ENCODE results near the gene OGFR. TPM values are rescaled to one million over a fixed set of nuclear protein-coding genes. Genes with fewer than 3 reads are reported as not detected.

OGFR gene, protein sequence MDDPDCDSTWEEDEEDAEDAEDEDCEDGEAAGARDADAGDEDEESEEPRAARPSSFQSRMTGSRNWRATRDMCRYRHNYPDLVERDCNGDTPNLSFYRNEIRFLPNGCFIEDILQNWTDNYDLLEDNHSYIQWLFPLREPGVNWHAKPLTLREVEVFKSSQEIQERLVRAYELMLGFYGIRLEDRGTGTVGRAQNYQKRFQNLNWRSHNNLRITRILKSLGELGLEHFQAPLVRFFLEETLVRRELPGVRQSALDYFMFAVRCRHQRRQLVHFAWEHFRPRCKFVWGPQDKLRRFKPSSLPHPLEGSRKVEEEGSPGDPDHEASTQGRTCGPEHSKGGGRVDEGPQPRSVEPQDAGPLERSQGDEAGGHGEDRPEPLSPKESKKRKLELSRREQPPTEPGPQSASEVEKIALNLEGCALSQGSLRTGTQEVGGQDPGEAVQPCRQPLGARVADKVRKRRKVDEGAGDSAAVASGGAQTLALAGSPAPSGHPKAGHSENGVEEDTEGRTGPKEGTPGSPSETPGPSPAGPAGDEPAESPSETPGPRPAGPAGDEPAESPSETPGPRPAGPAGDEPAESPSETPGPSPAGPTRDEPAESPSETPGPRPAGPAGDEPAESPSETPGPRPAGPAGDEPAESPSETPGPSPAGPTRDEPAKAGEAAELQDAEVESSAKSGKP
- polyA plus RNA-seq (2013, experiment 1 of 4): 19.7 TPM
- 17.8 TPM for polyA plus RNA-seq (2013, experiment 2 of 4)
- 17.8 TPM for polyA plus RNA-seq (2013, experiment 3 of 4)
- polyA plus RNA-seq (2013, experiment 4 of 4): 16.0 TPM

- H3K27me3 ChIP-seq (ENCODE audit: control insufficient read depth, insufficient read depth, low read length, poor library complexity, severe bottlenecking): peaks cover 14% of the 10 kb centered on the region
- H3K4me3 ChIP-seq (ENCODE audit: insufficient read depth, low read depth, low read length): peak within 1 kb of the TSS; percentile 72
- H3K36me3 ChIP-seq (ENCODE audit: control insufficient read depth, insufficient read depth, low read length): peaks cover 2% of the 10 kb centered on the region
- H3K4me1 ChIP-seq (ENCODE audit: control insufficient read depth, insufficient read depth, low read length): peaks cover 12% of the 10 kb centered on the region
- H3K27ac ChIP-seq (ENCODE audit: insufficient read depth, low read depth, low read length, poor library complexity, severe bottlenecking): no peak within 1 kb of the TSS
- WGBS, 2 experiments: 0 to 1% methylated on average over 77 of the region's 77 CpGs
- H3K9me3 ChIP-seq (ENCODE audit: control insufficient read depth, low read length): no peaks in the 10 kb centered on the region
Measured at GRCh38 chr20:62804627-62805154, at the start of gene OGFR. Gene OGFR (plus strand): TSS chr20:62804835. CDS start chr20:62804860, 25 bp downstream.

DNA sequence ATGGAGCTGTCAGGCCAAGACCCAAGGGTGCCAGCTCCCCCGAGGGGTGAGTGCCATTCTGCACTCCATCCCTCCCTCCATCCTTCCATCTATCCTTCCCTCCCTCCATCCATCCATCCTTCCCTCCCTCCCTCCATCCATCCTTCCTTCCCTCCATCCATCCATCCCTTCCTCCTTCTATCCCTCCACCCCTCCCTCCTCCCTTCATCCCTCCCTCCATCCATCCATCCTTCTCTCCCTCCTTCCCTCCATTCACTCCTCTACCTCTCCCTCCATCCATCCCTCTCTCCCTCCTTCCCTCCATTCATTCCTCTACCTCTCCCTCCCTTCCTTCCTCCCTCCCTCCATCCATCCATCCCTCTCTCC lies 49.7 kb upstream of the OGFR start:
- WGBS, 2 experiments: 85 to 92% methylated on average over 1 of the region's 1 CpG
- Histone ChIP-seq H3K9me3 (ENCODE audit: control insufficient read depth, low read length) (no peaks in the 10 kb centered on the region), H3K4me3 (ENCODE audit: insufficient read depth, low read depth, low read length) (no peak overlapping the region), H3K27me3 (ENCODE audit: control insufficient read depth, insufficient read depth, low read length, poor library complexity, severe bottlenecking) (no peaks in the 10 kb centered on the region), H3K4me1 (ENCODE audit: control insufficient read depth, insufficient read depth, low read length) (peaks cover 10% of the 10 kb centered on the region), H3K27ac (ENCODE audit: insufficient read depth, low read depth, low read length, poor library complexity, severe bottlenecking) (no peak overlapping the region), H3K36me3 (ENCODE audit: control insufficient read depth, insufficient read depth, low read length) (no peaks in the 10 kb centered on the region)

GRCh38 chr20:62755817-62756724 lies 48.6 kb upstream of the OGFR start:
- H3K4me3 ChIP-seq (ENCODE audit: insufficient read depth, low read depth, low read length): no peak overlapping the region
- WGBS, 2 experiments: 67% methylated on average over 10 of the region's 10 CpGs
- H3K27ac ChIP-seq (ENCODE audit: insufficient read depth, low read depth, low read length, poor library complexity, severe bottlenecking): no peak overlapping the region
- H3K27me3 ChIP-seq (ENCODE audit: control insufficient read depth, insufficient read depth, low read length, poor library complexity, severe bottlenecking): no peaks in the 10 kb centered on the region
- peaks cover 19% of the 10 kb centered on the region for H3K4me1 ChIP-seq (ENCODE audit: control insufficient read depth, insufficient read depth, low read length)
- H3K36me3 ChIP-seq (ENCODE audit: control insufficient read depth, insufficient read depth, low read length): no peaks in the 10 kb centered on the region
- H3K9me3 ChIP-seq (ENCODE audit: control insufficient read depth, low read length): no peaks in the 10 kb centered on the region

- H3K4me3 ChIP-seq (ENCODE audit: insufficient read depth, low read depth, low read length): no peak overlapping the region
- WGBS, 2 experiments: 90% methylated on average over 16 of the region's 16 CpGs
- no peak overlapping the region for H3K27ac ChIP-seq (ENCODE audit: insufficient read depth, low read depth, low read length, poor library complexity, severe bottlenecking)
- no peaks in the 10 kb centered on the region for H3K27me3 ChIP-seq (ENCODE audit: control insufficient read depth, insufficient read depth, low read length, poor library complexity, severe bottlenecking)
- H3K36me3 ChIP-seq (ENCODE audit: control insufficient read depth, insufficient read depth, low read length): no peaks in the 10 kb centered on the region
- H3K4me1 ChIP-seq (ENCODE audit: control insufficient read depth, insufficient read depth, low read length): peaks cover 16% of the 10 kb centered on the region
- H3K9me3 ChIP-seq (ENCODE audit: control insufficient read depth, low read length): no peaks in the 10 kb centered on the region
Measured at GRCh38 chr20:62758226-62758912, 46.3 kb upstream of the OGFR start.

- H3K27ac ChIP-seq (ENCODE audit: insufficient read depth, low read depth, low read length, poor library complexity, severe bottlenecking): no peak overlapping the region
- peaks cover 17% of the 10 kb centered on the region for H3K4me1 ChIP-seq (ENCODE audit: control insufficient read depth, insufficient read depth, low read length)
- no peaks in the 10 kb centered on the region for H3K36me3 ChIP-seq (ENCODE audit: control insufficient read depth, insufficient read depth, low read length)
- H3K9me3 ChIP-seq (ENCODE audit: control insufficient read depth, low read length): no peaks in the 10 kb centered on the region
- 93 to 95% methylated on average over 20 of the region's 20 CpGs for WGBS, 2 experiments
- no peaks in the 10 kb centered on the region for H3K27me3 ChIP-seq (ENCODE audit: control insufficient read depth, insufficient read depth, low read length, poor library complexity, severe bottlenecking)
- H3K4me3 ChIP-seq (ENCODE audit: insufficient read depth, low read depth, low read length): no peak overlapping the region
Measured at GRCh38 chr20:62759981-62760431, 44.6 kb upstream of the OGFR start.

DNA sequence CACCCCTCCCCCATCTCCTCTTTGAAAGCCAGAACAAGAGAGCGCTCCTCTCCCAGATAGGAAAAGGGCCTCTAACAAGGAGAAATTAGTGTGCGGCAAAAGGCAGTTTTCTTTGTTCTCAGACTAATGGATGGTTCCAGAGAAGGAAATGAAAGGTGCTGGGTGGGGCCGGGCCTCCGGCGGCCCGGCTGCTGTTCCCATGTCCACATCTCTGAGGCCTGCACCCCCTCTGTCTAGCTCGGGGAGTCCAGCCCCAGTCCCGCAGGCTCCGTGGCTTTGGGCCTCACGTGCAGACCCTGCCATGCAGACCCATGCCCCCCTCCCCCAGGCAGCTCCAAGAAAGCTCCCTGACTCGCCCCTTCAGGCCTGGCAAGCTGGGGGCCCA lies 44.2 kb upstream of the OGFR start:
- WGBS, 2 experiments: 78 to 80% methylated on average over 11 of the region's 11 CpGs
- peaks cover 20% of the 10 kb centered on the region for H3K4me1 ChIP-seq (ENCODE audit: control insufficient read depth, insufficient read depth, low read length)
- H3K9me3 ChIP-seq (ENCODE audit: control insufficient read depth, low read length): no peaks in the 10 kb centered on the region
- no peaks in the 10 kb centered on the region for H3K36me3 ChIP-seq (ENCODE audit: control insufficient read depth, insufficient read depth, low read length)
- no peak overlapping the region for H3K4me3 ChIP-seq (ENCODE audit: insufficient read depth, low read depth, low read length)
- H3K27me3 ChIP-seq (ENCODE audit: control insufficient read depth, insufficient read depth, low read length, poor library complexity, severe bottlenecking): no peaks in the 10 kb centered on the region
- no peak overlapping the region for H3K27ac ChIP-seq (ENCODE audit: insufficient read depth, low read depth, low read length, poor library complexity, severe bottlenecking)

DNA sequence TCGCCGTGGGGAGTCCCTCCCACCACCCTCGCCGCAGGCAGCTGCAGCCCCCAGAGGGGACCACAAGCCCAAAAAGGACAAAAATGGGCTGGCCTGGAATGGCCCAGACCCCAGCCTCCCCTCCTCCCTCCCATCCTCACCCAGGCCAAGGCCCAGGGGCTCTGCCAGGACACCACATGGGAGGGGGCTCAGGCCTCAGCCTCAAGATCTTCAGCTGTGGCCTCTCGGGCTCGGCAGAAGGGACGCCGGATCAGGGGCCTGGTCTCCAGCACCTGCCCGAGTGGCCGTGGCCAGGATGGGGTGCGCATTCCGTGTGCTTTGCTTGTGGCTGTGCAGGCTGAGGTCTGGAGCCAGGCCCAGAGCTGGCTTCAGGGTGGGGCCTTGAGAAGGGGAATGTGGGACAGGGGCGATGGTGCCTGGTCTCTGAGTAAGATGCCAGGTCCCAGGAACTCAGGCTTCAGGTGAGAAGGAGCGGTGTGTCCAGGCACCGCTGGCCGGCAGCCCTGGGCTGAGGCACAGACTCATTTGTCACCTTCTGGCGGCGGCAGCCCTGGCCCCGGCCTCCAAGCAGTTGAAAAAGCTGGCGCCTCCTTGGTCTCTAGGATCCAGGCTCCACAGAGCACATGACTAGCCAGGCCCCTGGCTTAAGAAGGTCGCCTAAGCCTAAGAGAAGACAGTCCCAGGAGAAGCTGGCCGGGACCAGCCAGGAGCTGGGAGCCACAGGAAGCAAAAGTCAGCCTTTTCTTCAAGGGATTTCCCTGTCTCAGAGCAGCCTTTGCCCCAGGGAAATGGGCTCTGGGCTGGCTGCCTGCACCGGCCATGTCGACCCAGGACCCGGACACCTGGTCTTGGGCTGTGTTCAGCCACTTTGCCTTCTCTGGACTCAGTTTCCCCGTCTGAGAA lies 43.5 kb upstream of the OGFR start:
- Histone ChIP-seq H3K27ac (ENCODE audit: insufficient read depth, low read depth, low read length, poor library complexity, severe bottlenecking) (no peak overlapping the region), H3K27me3 (ENCODE audit: control insufficient read depth, insufficient read depth, low read length, poor library complexity, severe bottlenecking) (no peaks in the 10 kb centered on the region), H3K4me1 (ENCODE audit: control insufficient read depth, insufficient read depth, low read length) (peaks cover 20% of the 10 kb centered on the region), H3K4me3 (ENCODE audit: insufficient read depth, low read depth, low read length) (no peak overlapping the region), H3K9me3 (ENCODE audit: control insufficient read depth, low read length) (no peaks in the 10 kb centered on the region), H3K36me3 (ENCODE audit: control insufficient read depth, insufficient read depth, low read length) (no peaks in the 10 kb centered on the region)
- 88 to 90% methylated on average over 26 of the region's 26 CpGs for WGBS, 2 experiments

GRCh38 chr20:62761759-62762131 lies 42.9 kb upstream of the OGFR start:
- WGBS, 2 experiments: 94 to 95% methylated on average over 6 of the region's 6 CpGs
- Histone ChIP-seq H3K9me3 (ENCODE audit: control insufficient read depth, low read length) (no peaks in the 10 kb centered on the region), H3K27me3 (ENCODE audit: control insufficient read depth, insufficient read depth, low read length, poor library complexity, severe bottlenecking) (no peaks in the 10 kb centered on the region), H3K36me3 (ENCODE audit: control insufficient read depth, insufficient read depth, low read length) (no peaks in the 10 kb centered on the region), H3K4me1 (ENCODE audit: control insufficient read depth, insufficient read depth, low read length) (peaks cover 20% of the 10 kb centered on the region), H3K27ac (ENCODE audit: insufficient read depth, low read depth, low read length, poor library complexity, severe bottlenecking) (no peak overlapping the region), H3K4me3 (ENCODE audit: insufficient read depth, low read depth, low read length) (no peak overlapping the region)

DNA sequence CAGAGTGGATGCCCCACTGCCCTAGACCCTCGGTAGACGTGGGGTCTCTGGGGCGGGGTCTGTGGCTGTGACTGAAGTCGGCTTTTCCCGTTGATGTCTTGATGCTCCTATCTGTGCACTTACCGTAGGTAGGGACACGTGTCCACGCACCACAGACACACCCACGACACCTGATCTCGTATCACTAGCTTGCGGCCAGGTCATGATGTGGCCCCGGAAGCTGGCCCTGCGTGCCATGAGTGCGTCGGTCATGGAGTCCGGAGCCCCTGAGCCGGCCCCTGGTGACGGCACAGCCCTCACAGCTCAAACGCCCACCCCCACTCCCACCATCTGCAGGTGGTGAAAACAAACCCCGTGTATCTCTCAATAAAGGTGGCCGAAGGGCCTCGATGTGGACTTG lies 42.3 kb upstream of the OGFR start:
- H3K4me1 ChIP-seq (ENCODE audit: control insufficient read depth, insufficient read depth, low read length): peaks cover 20% of the 10 kb centered on the region
- WGBS, 2 experiments: 90 to 91% methylated on average over 22 of the region's 22 CpGs
- H3K27ac ChIP-seq (ENCODE audit: insufficient read depth, low read depth, low read length, poor library complexity, severe bottlenecking): no peak overlapping the region
- no peaks in the 10 kb centered on the region for H3K36me3 ChIP-seq (ENCODE audit: control insufficient read depth, insufficient read depth, low read length)
- no peaks in the 10 kb centered on the region for H3K9me3 ChIP-seq (ENCODE audit: control insufficient read depth, low read length)
- no peaks in the 10 kb centered on the region for H3K27me3 ChIP-seq (ENCODE audit: control insufficient read depth, insufficient read depth, low read length, poor library complexity, severe bottlenecking)
- no peak overlapping the region for H3K4me3 ChIP-seq (ENCODE audit: insufficient read depth, low read depth, low read length)

Data from ectodermal cell (in vitro differentiated cells).